Body of pancreas (tissue), 4 donors: ENCODE results near the gene TMEM269.

Source experiments
- POLR2A ChIP-seq, 3 donors: fragments of 450-650 bp; IDR thresholded peaks; one replicate each; pipeline ENCODE4 v1.6.1; 2016; ENCODE audit warnings: antibody characterized with exemption in 3 of 3, mild to moderate bottlenecking in 2 of 3
- TF ChIP-seq, protein P1 (sequence below), 7 experiments: fragments of 450-650 bp in 4 of 7; fragments of 200-600 bp in 3 of 7; sonication (generic) in 3 of 7; IDR thresholded peaks; one replicate each; pipeline ENCODE4 v1.5.1; 2016 to 2019; ENCODE audit warnings: antibody characterized with exemption in 7 of 7

DNA sequence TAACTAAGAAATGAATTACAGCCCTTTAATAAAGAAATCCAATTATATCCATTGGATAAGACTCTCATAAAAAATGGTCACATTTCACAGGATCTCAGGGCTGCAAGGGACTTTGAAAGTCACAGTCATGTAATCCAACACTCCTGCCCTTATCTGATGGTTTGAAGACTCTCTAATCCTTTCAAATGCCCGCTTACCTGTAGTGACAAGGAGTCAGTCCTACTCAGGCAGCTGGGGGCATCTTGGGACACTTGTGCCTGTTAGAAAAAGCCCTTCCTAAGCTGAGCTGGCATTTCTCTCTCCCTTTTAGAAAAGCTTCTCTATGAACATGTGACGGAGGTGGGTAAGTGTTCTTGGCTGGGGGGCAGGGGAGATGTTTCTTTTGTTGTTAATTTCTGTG lies 50.6 kb downstream of the TMEM269 start:
- TF ChIP-seq, protein P1, sequence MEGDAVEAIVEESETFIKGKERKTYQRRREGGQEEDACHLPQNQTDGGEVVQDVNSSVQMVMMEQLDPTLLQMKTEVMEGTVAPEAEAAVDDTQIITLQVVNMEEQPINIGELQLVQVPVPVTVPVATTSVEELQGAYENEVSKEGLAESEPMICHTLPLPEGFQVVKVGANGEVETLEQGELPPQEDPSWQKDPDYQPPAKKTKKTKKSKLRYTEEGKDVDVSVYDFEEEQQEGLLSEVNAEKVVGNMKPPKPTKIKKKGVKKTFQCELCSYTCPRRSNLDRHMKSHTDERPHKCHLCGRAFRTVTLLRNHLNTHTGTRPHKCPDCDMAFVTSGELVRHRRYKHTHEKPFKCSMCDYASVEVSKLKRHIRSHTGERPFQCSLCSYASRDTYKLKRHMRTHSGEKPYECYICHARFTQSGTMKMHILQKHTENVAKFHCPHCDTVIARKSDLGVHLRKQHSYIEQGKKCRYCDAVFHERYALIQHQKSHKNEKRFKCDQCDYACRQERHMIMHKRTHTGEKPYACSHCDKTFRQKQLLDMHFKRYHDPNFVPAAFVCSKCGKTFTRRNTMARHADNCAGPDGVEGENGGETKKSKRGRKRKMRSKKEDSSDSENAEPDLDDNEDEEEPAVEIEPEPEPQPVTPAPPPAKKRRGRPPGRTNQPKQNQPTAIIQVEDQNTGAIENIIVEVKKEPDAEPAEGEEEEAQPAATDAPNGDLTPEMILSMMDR (IDR thresholded peaks at IDR 0.05): no peak
- no peak for TF ChIP-seq POLR2A (IDR thresholded peaks at IDR 0.05)
